ENCODE measurements around the gene TOMM7.

TOMM7 gene

DNA sequence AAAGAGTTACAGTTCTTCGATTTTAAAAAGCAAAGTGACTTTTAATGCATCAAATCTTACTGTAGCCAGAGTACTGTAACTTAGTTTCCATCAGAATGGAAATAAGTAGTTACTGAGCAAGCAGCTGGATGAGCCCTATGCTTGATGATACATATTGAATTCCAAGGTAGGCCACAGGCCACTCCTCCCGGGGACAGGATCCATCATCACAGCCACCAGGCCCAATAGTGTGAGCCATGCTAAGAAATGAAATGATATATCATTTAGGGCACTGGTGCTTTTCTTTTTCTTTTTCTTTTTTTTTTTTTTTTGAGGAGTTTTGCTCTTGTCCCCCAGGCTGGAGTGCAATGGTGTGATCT, 42.9 kb upstream of the TOMM7 start:
- TF ChIP-seq, protein P1, sequence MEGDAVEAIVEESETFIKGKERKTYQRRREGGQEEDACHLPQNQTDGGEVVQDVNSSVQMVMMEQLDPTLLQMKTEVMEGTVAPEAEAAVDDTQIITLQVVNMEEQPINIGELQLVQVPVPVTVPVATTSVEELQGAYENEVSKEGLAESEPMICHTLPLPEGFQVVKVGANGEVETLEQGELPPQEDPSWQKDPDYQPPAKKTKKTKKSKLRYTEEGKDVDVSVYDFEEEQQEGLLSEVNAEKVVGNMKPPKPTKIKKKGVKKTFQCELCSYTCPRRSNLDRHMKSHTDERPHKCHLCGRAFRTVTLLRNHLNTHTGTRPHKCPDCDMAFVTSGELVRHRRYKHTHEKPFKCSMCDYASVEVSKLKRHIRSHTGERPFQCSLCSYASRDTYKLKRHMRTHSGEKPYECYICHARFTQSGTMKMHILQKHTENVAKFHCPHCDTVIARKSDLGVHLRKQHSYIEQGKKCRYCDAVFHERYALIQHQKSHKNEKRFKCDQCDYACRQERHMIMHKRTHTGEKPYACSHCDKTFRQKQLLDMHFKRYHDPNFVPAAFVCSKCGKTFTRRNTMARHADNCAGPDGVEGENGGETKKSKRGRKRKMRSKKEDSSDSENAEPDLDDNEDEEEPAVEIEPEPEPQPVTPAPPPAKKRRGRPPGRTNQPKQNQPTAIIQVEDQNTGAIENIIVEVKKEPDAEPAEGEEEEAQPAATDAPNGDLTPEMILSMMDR (IDR thresholded peaks at IDR 0.05; ENCODE audit: low read depth, low read length, missing control alignments) = no peak
- in situ Hi-C loops (cut with HindIII; ENCODE audit: low sequenced_read_pairs) = loop anchor here (25.0 kb wide), 1 partner anchor 122 kb away; no protein-coding TSS in a partner anchor
- DNase-seq (ENCODE audit: low read depth) = no peak
- no peak overlapping the region for H3K4me3 ChIP-seq (ENCODE audit: low read depth, low read length)

DNA sequence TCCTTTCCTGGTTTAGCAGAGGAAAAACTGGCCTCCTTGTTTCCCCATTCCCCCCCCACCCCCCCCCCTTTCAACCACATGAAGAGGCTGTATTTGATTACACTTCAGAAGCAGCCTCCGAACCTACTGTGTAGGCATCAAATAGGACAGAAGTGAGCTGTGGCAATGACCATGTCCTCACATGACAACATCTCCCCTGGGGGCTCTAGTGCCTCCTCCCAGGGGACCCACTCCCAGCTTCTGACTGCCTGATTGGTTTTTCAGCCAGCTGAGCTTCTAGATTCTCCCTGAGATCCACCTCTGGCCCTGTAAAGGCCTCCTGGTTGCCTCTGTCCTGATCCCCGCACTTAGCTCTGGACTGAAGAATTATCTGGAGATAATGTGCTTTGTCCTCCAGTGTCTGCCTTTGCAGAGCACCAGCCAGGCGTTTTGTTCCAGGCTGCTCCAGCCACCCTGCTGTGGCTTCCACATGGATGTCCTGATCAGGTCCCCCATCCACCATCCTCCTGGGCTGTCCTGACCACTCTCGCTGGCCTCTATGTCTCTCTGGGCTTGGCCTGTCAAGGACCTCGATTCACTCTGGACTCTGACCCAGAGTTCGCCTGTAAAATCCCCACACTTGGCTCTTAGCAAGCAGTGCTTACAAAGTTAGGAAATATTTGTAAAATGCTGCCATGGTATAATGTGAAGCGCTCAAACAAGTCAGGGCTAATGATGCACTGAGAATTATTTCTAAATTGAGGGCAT, 42.4 kb upstream of the TOMM7 start:
- TF ChIP-seq, protein P1 (IDR thresholded peaks at IDR 0.05; ENCODE audit: low read depth, low read length, missing control alignments) = no peak
- no peak overlapping the region for H3K4me3 ChIP-seq (ENCODE audit: low read depth, low read length)
- in situ Hi-C loops (cut with HindIII; ENCODE audit: low sequenced_read_pairs) = loop anchor here (25.0 kb wide), 1 partner anchor 122 kb away; no protein-coding TSS in a partner anchor
- no peak for DNase-seq (ENCODE audit: low read depth)

GRCh38 chr7:22864301-22864700, 41.7 kb upstream of the TOMM7 start:
- in situ Hi-C loops (cut with HindIII; ENCODE audit: low sequenced_read_pairs) = loop anchor here (25.0 kb wide), 1 partner anchor 123 kb away; no protein-coding TSS in a partner anchor
- DNase-seq (ENCODE audit: low read depth) = no peak
- H3K4me3 ChIP-seq (ENCODE audit: low read depth, low read length) = no peak overlapping the region
- TF ChIP-seq, protein P1 (IDR thresholded peaks at IDR 0.05; ENCODE audit: low read depth, low read length, missing control alignments) = no peak

DNA sequence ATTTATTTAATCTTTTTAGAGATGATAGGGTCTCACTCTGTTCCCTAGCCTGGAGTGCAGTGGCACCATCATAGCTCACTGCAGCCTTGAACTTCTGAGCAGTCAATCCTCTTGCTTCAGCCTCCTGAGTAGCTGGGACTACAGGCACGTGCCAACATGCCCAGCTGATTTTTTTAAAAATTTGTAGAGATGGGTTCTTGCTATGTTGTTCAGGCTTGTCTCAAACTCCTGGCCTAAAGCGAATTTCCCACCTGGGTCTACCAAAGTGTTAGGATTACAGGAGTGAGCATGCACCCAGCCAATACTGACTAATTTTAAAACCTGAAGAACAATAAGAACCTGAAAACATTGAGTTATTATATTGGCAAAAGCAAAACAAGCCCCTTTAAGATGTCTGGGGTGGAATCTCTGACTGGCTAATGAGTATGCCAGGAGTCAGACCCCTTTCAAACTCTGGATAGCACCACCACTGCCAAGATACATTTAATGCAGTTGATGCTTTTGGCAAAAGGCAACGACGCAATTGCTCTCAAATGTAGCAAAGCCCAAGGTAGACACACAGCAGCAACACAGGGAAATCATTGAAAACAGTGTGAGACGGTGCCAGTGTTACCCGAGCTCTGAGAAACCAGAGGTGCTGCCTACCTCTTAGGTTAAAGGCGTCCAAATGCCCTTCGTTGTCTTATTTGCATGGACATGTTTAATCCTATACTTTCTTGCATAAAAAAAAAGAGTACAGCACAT, 40.7 kb upstream of the TOMM7 start:
- TF ChIP-seq, protein P1 (IDR thresholded peaks at IDR 0.05; ENCODE audit: low read depth, low read length, missing control alignments) = no peak
- no peak for DNase-seq (ENCODE audit: low read depth)
- H3K4me3 ChIP-seq (ENCODE audit: low read depth, low read length) = no peak overlapping the region
- in situ Hi-C loops (cut with HindIII; ENCODE audit: low sequenced_read_pairs) = loop anchor here (25.0 kb wide), 1 partner anchor 124 kb away; no protein-coding TSS in a partner anchor

DNA sequence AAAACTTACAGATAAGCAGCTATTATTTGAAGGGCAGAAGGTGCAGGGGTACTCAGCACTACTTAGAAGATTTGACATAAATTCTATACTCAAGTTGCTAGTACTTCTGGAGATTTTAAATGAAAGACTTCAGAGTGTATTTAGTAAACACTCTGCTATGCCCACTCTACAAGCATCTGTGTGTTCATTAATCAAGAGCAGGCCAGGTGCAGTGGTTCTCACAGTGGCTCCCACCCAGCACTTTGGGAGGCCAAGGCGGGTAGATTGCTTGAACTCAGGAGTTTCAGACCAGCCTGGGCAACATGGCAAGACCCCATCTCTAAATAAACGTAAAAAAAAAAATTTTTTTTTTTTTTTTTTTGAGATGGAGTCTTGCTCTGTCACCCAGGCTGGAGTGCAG, 38.9 kb upstream of the TOMM7 start:
- TF ChIP-seq, protein P1 (IDR thresholded peaks at IDR 0.05; ENCODE audit: low read depth, low read length, missing control alignments) = no peak
- in situ Hi-C loops (cut with HindIII; ENCODE audit: low sequenced_read_pairs) = loop anchor here (25.0 kb wide), 1 partner anchor 126 kb away; no protein-coding TSS in a partner anchor
- no peak for DNase-seq (ENCODE audit: low read depth)
- H3K4me3 ChIP-seq (ENCODE audit: low read depth, low read length) = no peak overlapping the region

DNA sequence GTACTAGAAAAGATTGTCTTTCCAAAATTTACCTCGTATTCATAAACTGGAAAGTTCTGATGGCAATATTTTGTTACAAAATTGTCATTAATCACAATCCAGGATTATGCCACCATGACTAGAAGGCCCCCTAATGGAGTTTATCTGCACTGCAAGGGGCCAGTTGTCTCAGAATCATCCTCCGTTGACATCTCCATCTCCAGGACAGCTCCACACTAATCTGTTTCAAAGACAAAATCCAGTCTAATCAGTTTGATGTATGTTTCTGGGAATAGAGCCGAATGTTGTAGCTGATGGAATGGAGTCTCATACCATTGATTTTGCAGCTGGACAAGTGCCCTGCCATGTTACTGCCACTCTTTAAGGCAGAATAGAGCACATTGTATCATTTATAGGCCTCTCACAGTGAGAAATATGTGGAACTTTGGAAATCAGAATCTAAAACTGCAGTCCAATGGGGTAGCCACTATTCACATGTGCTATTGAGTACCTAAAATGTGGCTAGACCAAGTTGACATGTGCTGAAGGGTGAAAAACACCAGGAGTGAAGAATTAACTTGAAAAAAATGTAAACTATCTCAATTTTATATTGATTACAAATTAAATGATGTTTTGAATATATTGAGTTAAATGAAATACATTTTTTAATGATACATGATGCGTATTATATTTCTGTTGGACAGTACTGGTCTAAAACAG, 38.3 kb upstream of the TOMM7 start:
- TF ChIP-seq, protein P1 (IDR thresholded peaks at IDR 0.05; ENCODE audit: low read depth, low read length, missing control alignments) = peak; percentile 44

More for the DNA sequence above, 38.3 kb upstream of the TOMM7 start:
- no peak overlapping the region for H3K4me3 ChIP-seq (ENCODE audit: low read depth, low read length)
- no peak for DNase-seq (ENCODE audit: low read depth)
- in situ Hi-C loops (cut with HindIII; ENCODE audit: low sequenced_read_pairs) = loop anchor here (25.0 kb wide), 1 partner anchor 126 kb away; no protein-coding TSS in a partner anchor
